Subcutaneous abdominal adipose tissue (tissue), 5 donors: ENCODE data around the gene ASTN2.

ENCODE experiments used
- H3K27ac ChIP-seq: one replicate; pipeline ENCODE4 v1.7.0; 2013; ENCODE audit warnings: low read depth, mild to moderate bottlenecking, inconsistent platforms, low read length, moderate library complexity
- H3K27me3 ChIP-seq, 5 donors: one replicate each; pipeline ENCODE4 v1.7.0; 2013; ENCODE audit warnings: low read length in 5 of 5, inconsistent platforms in 1 of 5; ENCODE audit not compliant: control insufficient read depth in 5 of 5, insufficient read depth in 4 of 5
- H3K36me3 ChIP-seq, 5 donors: one replicate each; pipeline ENCODE4 v1.7.0; 2013; ENCODE audit warnings: low read length in 5 of 5; ENCODE audit not compliant: control insufficient read depth in 5 of 5, insufficient read depth in 5 of 5
- H3K4me1 ChIP-seq, 5 donors: one replicate each; pipeline ENCODE4 v1.7.0; 2013; ENCODE audit warnings: low read length in 5 of 5, mild to moderate bottlenecking in 3 of 5, moderate library complexity in 1 of 5; ENCODE audit not compliant: control insufficient read depth in 5 of 5, insufficient read depth in 5 of 5
- H3K4me3 ChIP-seq, 5 donors: one replicate each; pipeline ENCODE4 v1.7.0; 2013; ENCODE audit warnings: low read length in 5 of 5, low read depth in 1 of 5
- H3K9ac ChIP-seq, 5 donors: one replicate each; pipeline ENCODE4 v1.7.0; 2013; ENCODE audit warnings: low read length in 5 of 5, mild to moderate bottlenecking in 4 of 5, moderate library complexity in 3 of 5
- H3K9me3 ChIP-seq, 5 donors: one replicate each; pipeline ENCODE4 v1.7.0; 2013; ENCODE audit warnings: low read length in 5 of 5; ENCODE audit not compliant: control insufficient read depth in 5 of 5
- donor health status: healthy.
- donor health status: healthy.
- donor health status: healthy.
- donor health status: healthy.
- donor health status: healthy.

The ASTN2 gene

DNA sequence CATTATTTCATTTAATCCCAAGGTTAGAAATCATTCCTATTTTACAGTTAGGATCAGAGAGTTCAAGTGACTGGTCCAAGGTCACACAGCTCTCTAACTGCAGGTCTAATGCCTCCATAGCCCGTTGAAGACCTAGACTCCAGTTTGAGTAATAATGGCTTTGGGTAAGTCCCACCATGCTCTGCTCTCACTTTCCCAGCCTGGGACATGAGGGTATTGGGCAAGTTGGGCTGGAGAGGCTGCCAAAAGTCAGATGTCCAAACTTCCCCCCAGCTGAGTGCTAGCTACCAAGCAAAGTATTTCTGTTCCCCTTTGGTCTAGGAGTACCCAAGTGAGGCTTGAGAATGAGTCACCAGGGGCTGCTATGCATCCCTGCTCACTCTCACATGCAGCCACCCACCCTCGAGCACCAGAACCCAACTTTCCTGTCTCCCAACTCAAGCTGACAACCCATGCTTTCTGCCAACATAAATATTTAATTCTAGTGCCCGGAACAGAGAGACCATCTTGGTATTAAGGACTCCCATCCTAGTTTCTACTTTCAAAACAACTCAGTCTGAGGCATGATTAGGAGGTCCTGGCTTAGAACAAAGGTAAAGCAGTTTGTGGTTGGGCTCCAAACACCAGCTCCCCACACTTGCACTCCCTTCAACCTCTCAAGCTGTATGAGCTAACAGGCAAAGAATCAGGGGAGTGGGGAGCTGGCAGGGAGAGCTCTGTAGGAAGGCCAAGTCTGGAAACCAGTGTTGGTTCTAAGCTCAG lies 964.3 kb downstream of the ASTN2 start:
- no peaks in the 10 kb centered on the region for H3K9me3 ChIP-seq
- no peak overlapping the region for H3K9ac ChIP-seq
- no peak overlapping the region for H3K4me3 ChIP-seq
- H3K27ac ChIP-seq: no peak overlapping the region
- no peaks in the 10 kb centered on the region for H3K36me3 ChIP-seq
- H3K4me1 ChIP-seq: peaks cover 0 to 15% (median 5%) of the 10 kb centered on the region in 5 donors
- no peaks in the 10 kb centered on the region for H3K27me3 ChIP-seq

DNA sequence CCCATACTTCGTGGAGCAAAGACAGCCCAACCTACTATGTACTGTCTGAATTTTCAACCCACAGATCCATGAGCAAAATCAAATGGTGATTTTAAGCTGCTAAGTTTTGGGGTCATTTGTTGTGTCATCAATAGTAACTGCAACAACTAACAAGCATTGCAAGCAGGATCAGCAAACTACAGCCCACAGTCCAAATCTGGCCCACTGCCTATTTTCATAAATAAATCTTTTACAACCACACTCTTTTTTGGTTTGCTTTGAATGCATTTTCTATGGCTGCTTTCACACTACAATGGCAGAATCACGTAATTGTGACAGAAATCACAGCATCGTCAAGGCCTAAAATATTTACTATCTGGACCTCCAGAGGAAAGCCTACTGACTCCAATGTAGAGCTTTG lies 964.9 kb downstream of the ASTN2 start:
- Histone ChIP-seq H3K27ac (no peak overlapping the region), H3K4me1 (peaks cover 0 to 17% (median 5%) of the 10 kb centered on the region in 5 donors), H3K9me3 (no peaks in the 10 kb centered on the region), H3K4me3 (no peak overlapping the region), H3K36me3 (no peaks in the 10 kb centered on the region), H3K9ac (no peak overlapping the region), H3K27me3 (no peaks in the 10 kb centered on the region)

DNA sequence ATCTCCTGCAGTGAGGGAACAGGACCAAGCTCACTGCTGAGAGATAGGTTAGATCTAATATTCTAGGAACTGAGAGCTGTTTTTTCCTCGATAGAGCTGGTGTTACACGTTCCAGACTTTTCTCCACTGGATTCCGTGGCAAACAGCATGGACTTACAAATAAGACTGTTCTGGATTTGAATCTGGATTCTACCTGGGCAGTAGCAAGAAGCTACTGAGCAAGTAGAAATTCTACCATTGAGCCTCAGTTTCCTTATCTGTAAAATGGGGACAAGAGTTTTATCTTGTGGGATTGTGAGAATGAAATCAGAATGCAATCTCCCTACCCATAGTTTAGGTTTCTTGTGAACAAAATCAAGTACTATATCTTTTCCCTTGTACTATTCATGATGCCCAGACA lies 966.4 kb downstream of the ASTN2 start:
- Histone ChIP-seq H3K27me3 (no peaks in the 10 kb centered on the region), H3K36me3 (no peaks in the 10 kb centered on the region), H3K4me1 (peaks cover 0 to 17% (median 5%) of the 10 kb centered on the region in 5 donors), H3K9me3 (no peaks in the 10 kb centered on the region), H3K4me3 (no peak overlapping the region), H3K9ac (no peak overlapping the region), H3K27ac (no peak overlapping the region)

DNA sequence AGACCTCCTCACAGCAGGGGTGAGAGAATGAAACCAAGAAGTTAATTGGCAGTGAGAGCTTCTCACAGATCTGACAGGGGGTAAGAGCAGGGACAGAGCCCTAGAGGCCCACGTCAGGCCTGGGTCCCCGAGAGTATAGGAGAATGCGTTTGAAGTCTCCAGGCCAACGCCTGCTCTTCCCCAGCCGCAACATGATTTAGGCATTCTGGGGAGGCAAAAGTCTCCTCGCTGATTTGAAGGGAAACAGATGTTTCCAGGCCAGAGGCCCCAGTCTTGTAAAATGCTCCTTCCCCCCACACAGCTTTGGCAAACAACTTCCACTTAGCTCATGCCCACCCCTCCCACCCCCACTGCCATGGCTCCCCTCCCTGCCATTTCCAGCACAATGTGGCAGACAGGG lies 966.9 kb downstream of the ASTN2 start:
- Histone ChIP-seq H3K4me3 (no peak overlapping the region), H3K36me3 (no peaks in the 10 kb centered on the region), H3K9ac (no peak overlapping the region), H3K27ac (no peak overlapping the region), H3K4me1 (peaks cover 0 to 17% (median 5%) of the 10 kb centered on the region in 5 donors), H3K9me3 (no peaks in the 10 kb centered on the region), H3K27me3 (no peaks in the 10 kb centered on the region)

DNA sequence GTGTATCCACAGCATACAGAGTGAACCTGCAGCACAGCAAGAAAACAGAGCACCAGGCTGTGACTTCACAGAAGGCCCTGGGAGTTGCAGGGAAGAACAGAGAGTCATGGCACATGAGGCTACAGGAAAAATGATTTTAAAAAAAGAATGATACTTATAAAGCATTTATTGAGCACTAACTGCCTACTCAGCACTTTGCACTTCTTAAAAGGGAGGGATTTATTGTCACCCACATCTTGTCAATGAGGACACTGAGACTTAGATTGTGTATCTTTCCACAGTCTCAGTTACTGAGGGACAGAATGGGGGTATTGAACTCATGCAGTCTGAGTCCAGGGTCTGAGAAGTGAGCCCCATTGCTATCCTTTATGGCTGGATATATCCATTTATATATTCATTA lies 972.3 kb downstream of the ASTN2 start:
- no peak overlapping the region for H3K27ac ChIP-seq
- H3K9ac ChIP-seq: no peak overlapping the region
- no peaks in the 10 kb centered on the region for H3K9me3 ChIP-seq
- peaks cover 0 to 15% (median 6%) of the 10 kb centered on the region in 5 donors for H3K36me3 ChIP-seq
- H3K4me3 ChIP-seq: no peak overlapping the region
- H3K27me3 ChIP-seq: no peaks in the 10 kb centered on the region
- peaks cover 0 to 12% (median 5%) of the 10 kb centered on the region in 5 donors for H3K4me1 ChIP-seq

DNA sequence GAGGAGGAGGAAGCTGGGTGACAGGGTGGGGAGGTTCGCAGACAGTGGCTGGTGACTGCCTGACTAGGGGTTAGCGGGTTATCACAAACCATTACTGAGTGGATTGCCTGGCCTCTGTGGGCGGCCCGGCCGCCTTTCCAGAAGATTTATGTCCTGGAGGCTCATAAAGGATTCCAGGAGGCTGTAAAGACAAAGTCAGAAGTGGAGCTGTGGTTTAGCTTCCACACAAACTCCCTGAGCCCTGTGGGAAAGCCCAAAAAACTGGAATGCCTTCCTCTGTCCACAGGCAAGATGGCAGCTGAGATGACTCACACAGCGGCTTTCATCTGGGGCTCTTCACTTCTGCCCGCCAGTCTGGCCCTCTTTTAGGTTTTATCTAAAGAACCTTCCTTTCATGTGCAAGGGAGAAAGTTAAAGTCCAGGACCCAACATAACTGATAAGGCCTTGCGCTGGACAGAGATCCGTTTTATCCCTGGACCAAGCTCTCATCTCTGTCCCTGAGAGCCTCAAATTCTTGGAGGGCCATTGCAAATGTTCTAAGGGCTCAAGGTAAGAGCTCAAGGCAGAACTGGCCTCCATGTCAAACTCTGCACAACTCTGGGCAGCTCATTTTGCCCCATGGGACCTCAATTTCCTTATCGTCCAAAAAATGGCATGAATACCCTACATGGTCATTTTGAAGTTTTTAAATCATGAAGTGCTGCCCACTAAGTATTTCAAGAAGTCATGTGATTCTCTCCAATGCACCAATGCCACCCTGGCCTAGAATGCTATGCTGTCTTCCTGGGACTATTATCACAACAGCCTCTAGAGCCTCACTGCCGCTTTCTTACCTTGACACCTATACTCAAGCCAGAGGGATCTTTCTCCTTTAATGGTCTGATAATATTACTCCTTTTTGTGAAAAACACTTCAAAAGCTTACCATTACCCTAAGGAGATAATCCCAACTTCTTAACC lies 977.2 kb downstream of the ASTN2 start:
- Histone ChIP-seq H3K9me3 (no peaks in the 10 kb centered on the region), H3K27me3 (no peaks in the 10 kb centered on the region), H3K4me1 (no peaks in the 10 kb centered on the region), H3K27ac (no peak overlapping the region), H3K36me3 (peaks cover 0 to 15% (median 6%) of the 10 kb centered on the region in 5 donors), H3K9ac (no peak overlapping the region), H3K4me3 (no peak overlapping the region)

DNA sequence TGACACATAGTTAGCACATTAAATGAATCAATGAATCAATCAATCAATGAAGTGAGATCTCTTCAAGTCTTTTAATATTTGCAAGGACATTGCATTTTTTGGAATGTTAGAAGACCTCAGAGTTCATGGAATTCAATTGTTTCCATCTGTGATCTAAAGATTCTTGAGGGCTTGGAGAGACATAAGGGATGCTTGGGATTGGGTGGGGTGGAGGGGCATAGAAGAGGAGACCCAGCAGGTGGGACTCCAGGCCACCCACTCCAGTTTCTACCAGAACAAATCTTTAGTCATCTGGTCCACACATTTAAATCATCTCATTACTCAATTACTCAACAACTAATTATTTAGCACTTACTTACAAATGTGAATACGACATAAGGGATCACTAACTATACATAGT lies 978.7 kb downstream of the ASTN2 start:
- no peak overlapping the region for H3K4me3 ChIP-seq
- no peak overlapping the region for H3K27ac ChIP-seq
- peaks cover 0 to 9% (median 3%) of the 10 kb centered on the region in 5 donors for H3K36me3 ChIP-seq
- no peaks in the 10 kb centered on the region for H3K9me3 ChIP-seq
- no peaks in the 10 kb centered on the region for H3K27me3 ChIP-seq
- no peaks in the 10 kb centered on the region for H3K4me1 ChIP-seq
- no peak overlapping the region for H3K9ac ChIP-seq

DNA sequence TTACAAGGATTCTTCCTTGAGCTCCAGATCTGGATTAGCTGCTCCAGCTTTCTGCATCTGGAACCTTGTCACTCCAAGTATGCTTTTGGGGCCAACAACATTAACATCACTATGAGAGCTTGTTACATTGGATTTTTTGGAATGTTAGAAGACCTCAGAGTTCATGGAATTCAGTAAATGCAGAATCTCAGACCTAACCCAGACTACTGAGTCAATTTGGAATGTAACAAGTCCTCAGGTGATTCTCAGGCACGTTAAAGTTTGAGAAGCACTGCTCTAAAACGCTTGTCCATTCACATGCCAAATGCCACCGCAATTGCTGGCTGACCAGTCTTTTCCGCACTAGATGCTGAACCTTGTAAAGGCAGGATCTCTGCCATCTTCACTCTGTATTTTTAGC lies 979.2 kb downstream of the ASTN2 start:
- Histone ChIP-seq H3K36me3 (peaks cover 0 to 5% (median 3%) of the 10 kb centered on the region in 5 donors), H3K9me3 (no peaks in the 10 kb centered on the region), H3K9ac (no peak overlapping the region), H3K27me3 (no peaks in the 10 kb centered on the region), H3K4me3 (no peak overlapping the region), H3K27ac (no peak overlapping the region), H3K4me1 (no peaks in the 10 kb centered on the region)

DNA sequence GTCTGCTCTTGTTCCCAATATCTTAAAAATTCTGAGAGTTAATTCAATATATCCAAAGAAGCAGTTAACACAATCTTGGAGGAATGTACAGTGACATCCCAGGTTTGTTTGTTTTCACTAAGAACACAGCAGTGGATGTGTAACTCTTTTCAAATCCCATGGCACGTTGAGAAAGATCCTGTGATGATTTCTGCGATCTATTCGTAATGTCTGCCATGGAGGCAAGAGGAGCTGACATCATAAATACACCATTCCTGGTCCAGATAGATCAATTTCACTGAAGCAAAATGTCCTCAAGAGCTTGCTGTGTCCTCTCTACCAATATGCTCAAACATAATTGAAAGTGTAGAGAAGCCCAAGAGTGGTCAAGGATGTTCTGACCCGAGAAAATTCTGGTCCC lies 980.5 kb downstream of the ASTN2 start:
- no peaks in the 10 kb centered on the region for H3K4me1 ChIP-seq

DNA sequence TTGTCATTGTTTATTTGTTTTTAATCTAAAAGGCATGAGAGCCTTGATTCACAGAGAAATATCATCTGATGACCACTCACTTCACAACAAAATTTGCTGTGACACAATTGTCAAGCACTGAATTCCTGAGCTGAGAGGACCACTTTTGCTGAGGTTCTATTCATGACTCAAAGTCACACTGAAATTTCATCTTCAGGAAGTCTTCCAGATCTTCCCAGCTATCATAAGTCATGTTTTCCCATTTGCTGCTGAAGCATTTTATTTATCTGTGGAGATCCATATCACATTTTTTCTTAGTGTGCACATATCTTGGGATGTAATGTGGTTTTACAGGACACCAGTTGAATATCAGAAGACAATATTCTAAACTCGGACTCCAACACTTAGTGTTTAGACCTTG lies 982.8 kb downstream of the ASTN2 start:
- H3K4me3 ChIP-seq: no peak overlapping the region
- no peaks in the 10 kb centered on the region for H3K36me3 ChIP-seq
- no peaks in the 10 kb centered on the region for H3K9me3 ChIP-seq
- H3K4me1 ChIP-seq: no peaks in the 10 kb centered on the region
- no peaks in the 10 kb centered on the region for H3K27me3 ChIP-seq
- no peak overlapping the region for H3K9ac ChIP-seq
- H3K27ac ChIP-seq: no peak overlapping the region

More for the DNA sequence above, 980.5 kb downstream of the ASTN2 start:
- no peak overlapping the region for H3K9ac ChIP-seq
- no peaks in the 10 kb centered on the region for H3K36me3 ChIP-seq
- no peaks in the 10 kb centered on the region for H3K27me3 ChIP-seq
- H3K9me3 ChIP-seq: no peaks in the 10 kb centered on the region
- H3K4me3 ChIP-seq: no peak overlapping the region
- H3K27ac ChIP-seq: no peak overlapping the region
